Naive thymus-derived CD8-positive, alpha-beta T cell (primary cell): ENCODE data around the gene LTBR. TPM values are rescaled to one million over a fixed set of nuclear protein-coding genes. Genes with fewer than 3 reads are reported as not detected.

Experiments
- ATAC-seq, 2 donors: fragments of 150-1000 bp; cut with Tn5 transposase in 1 of 2; sonication (Bioruptor Pico), chemical (Tn5 transposase) in 1 of 2; 1 replicate in 1 of 2; 2 replicates in 1 of 2; pipeline ENCODE4 v1.10.0; 2021; ENCODE audit warnings: mild to moderate bottlenecking in 2 of 2, moderate library complexity in 2 of 2
- POLR2A ChIA-PET: fragments of 350-600 bp; sonication (Branson Sonifier 250); formaldehyde crosslinking; loops from one replicate; lab custom pipeline; 2021; ENCODE audit warnings: antibody characterized with exemption; lab: Charles Lee
- DNase-seq, 10 donors: peaks; one replicate each; pipeline versions ENCODE4 v3.0.0 to v3.0.0-alpha.2; 2020 to 2022
- H3K27ac Mint-ChIP-seq, 10 donors: one replicate each; pipeline ENCODE4 v1.8.0; 2020 to 2022; ENCODE audit warnings: mild to moderate bottlenecking in 10 of 10, mixed read lengths in 10 of 10, moderate library complexity in 4 of 10, inconsistent platforms in 1 of 10
- H3K27me3 Mint-ChIP-seq, 5 donors: one replicate each; pipeline ENCODE4 v1.8.0; 2021 to 2022; ENCODE audit warnings: mixed read lengths in 5 of 5
- H3K36me3 Mint-ChIP-seq, 3 donors: one replicate each; pipeline ENCODE4 v1.8.0; 2020 to 2022; ENCODE audit warnings: mixed read lengths in 3 of 3, mild to moderate bottlenecking in 2 of 3, inconsistent platforms in 1 of 3
- H3K4me1 Mint-ChIP-seq, 4 donors: one replicate each; pipeline ENCODE4 v1.8.0; 2021 to 2022; ENCODE audit warnings: mixed read lengths in 4 of 4
- H3K4me3 Mint-ChIP-seq, 10 donors: one replicate each; pipeline ENCODE4 v1.8.0; 2020 to 2022; ENCODE audit warnings: mild to moderate bottlenecking in 10 of 10, mixed read lengths in 10 of 10, moderate library complexity in 6 of 10, inconsistent platforms in 1 of 10
- H3K9me3 Mint-ChIP-seq, 9 donors: one replicate each; pipeline ENCODE4 v1.8.0; 2020 to 2022; ENCODE audit warnings: mixed read lengths in 9 of 9, mild to moderate bottlenecking in 3 of 9, inconsistent platforms in 1 of 9, moderate library complexity in 1 of 9
- polyA plus RNA-seq, 3 donors: library from polyadenylated mRNA; unstranded; fragments of 300-500 nt; fragmentation: Illumina TruSeq; gene quantifications; one replicate each; pipeline ENCODE4 v1.2.3, GENCODE V29; 2021
- total RNA-seq, 8 experiments: library from RNA in 2 of 8; stranded (reverse) in 2 of 8; gene quantifications; one replicate each; pipeline ENCODE4 v1.2.3 and lab custom pipeline; 2021 to 2026

LTBR gene
- total and polyA plus RNA-seq, 5 experiments from 2014 or later: 0.23 to 0.93 (median 0.91) TPM; not detected in 2

- Mint-ChIP-seq H3K27me3 (peaks cover 0 to 2% (median 0%) of the 10 kb centered on the region in 5 donors), H3K4me1 (peaks cover 17 to 38% (median 32%) of the 10 kb centered on the region in 4 donors), H3K36me3 (no peaks in the 10 kb centered on the region), H3K27ac (peak overlapping the region; percentile 73 to 96 (median 88)), H3K9me3 (no peaks in the 10 kb centered on the region), H3K4me3 (peak overlapping the region; percentile 36 to 91 (median 73))
- peak in 1 of 10 donors; percentile 25 for DNase-seq
- POLR2A ChIA-PET: interaction anchor here (3.3 to 15.2 kb wide), 2 partner anchors 26 to 39 kb away, joined by 16 to 358 read pairs; partner anchors contain the start of gene TNFRSF1A
- peak in 1 of 2 donors; percentile 48 for ATAC-seq
These were observed 22.1 kb upstream of the LTBR start for GRCh38 chr12:6361834-6362233.

- POLR2A ChIA-PET: interaction anchor here (1.0 to 15.2 kb wide), 12 partner anchors 9 to 489 kb away, joined by 3 to 358 read pairs (median 4); partner anchors contain the start of genes GAPDH, MRPL51, TNFRSF1A and USP5
- peak overlapping the region; percentile 73 to 96 (median 88) for H3K27ac Mint-ChIP-seq
These were observed 21.6 kb upstream of the LTBR start for GRCh38 chr12:6362403-6362802.

DNA sequence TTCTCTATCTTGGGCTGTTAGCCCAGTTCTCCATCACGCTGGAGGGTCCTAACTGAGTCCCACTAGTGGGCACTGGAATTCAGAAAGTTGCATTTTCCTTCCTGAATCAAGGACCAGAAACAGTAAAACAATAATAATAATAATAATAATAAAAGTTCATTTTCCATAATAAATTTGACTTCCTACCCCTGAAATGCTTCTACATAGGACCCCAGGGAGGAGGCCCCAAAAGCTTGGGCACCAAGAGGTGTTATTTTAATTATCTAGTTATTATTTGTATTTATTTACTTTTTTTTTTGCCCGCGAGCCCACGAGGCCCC lies 21.0 kb upstream of the LTBR start:
- H3K36me3 Mint-ChIP-seq: no peaks in the 10 kb centered on the region
- peaks cover 0 to 2% (median 0%) of the 10 kb centered on the region in 5 donors for H3K27me3 Mint-ChIP-seq
- no peaks in the 10 kb centered on the region for H3K9me3 Mint-ChIP-seq
- no peak for ATAC-seq
- no peak for DNase-seq
- peak overlapping the region in 7 of 10 donors; percentile 24 to 89 (median 83) for H3K4me3 Mint-ChIP-seq
- POLR2A ChIA-PET: interaction anchor here (0.9 to 15.2 kb wide), 16 partner anchors 8 to 489 kb away, joined by 3 to 358 read pairs (median 4); partner anchors contain the start of genes GAPDH, MRPL51, TNFRSF1A and USP5
- peaks cover 20 to 49% (median 44%) of the 10 kb centered on the region in 4 donors for H3K4me1 Mint-ChIP-seq
- H3K27ac Mint-ChIP-seq: peak overlapping the region in 4 of 10 donors; percentile 80 to 93 (median 87)

More at GRCh38 chr12:6362403-6362802, 21.6 kb upstream of the LTBR start:
- H3K4me1 Mint-ChIP-seq: peaks cover 20 to 44% (median 38%) of the 10 kb centered on the region in 4 donors
- peaks cover 0 to 2% (median 0%) of the 10 kb centered on the region in 5 donors for H3K27me3 Mint-ChIP-seq
- ATAC-seq: no peak
- no peak for DNase-seq
- no peaks in the 10 kb centered on the region for H3K9me3 Mint-ChIP-seq
- peak overlapping the region in 9 of 10 donors; percentile 36 to 91 (median 73) for H3K4me3 Mint-ChIP-seq
- no peaks in the 10 kb centered on the region for H3K36me3 Mint-ChIP-seq

DNA sequence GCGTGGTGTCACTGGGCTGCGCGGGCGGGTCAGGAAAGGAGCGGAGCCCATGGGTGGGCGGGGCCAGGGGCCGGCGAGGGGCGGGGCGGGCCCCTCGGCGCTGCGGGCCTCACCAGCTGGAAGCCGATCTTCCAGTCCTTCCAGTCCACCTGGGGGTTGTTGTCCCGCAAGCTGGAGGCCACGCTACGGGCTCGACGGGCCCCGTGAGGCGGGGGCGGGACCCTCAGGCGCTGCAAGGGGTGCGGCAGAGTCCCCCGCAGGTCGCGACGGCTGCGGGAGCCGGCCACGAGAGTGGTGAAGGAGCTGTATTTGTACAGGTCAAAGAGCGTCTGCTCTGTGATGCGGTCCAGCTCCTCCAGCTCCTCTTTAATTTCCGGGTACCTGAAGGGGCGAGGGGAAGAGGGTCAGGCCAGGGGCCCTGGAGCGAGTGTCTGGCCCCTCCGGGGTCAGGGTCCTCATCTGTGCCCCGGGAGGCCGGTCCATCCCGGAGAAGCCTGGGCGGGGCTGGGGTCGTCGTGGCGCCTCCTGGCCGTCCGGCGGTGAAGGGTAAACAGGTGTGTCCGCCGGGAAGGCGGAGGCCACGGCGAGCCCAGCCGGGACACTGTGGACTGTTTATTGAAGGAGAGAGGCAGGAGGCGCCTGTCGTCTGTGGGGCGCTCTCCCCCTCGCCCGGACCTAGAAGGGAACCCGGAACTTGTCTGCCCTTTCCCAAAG lies 20.5 kb upstream of the LTBR start:
- peak; percentile 79 to 81 for ATAC-seq
- peak overlapping the region; percentile 66 to 92 (median 84) for H3K4me3 Mint-ChIP-seq
- H3K9me3 Mint-ChIP-seq: no peaks in the 10 kb centered on the region
- no peaks in the 10 kb centered on the region for H3K36me3 Mint-ChIP-seq
- peaks cover 0 to 2% (median 0%) of the 10 kb centered on the region in 5 donors for H3K27me3 Mint-ChIP-seq
- peaks cover 20 to 51% (median 46%) of the 10 kb centered on the region in 4 donors for H3K4me1 Mint-ChIP-seq
- POLR2A ChIA-PET: interaction anchor here (0.6 to 15.2 kb wide), 17 partner anchors 8 to 488 kb away, joined by 3 to 358 read pairs (median 4); partner anchors contain the start of genes GAPDH, MRPL51, TNFRSF1A and USP5
- H3K27ac Mint-ChIP-seq: peak overlapping the region in 9 of 10 donors; percentile 80 to 92 (median 84)
- DNase-seq: peak in 9 of 10 donors; percentile 37 to 77 (median 62)

DNA sequence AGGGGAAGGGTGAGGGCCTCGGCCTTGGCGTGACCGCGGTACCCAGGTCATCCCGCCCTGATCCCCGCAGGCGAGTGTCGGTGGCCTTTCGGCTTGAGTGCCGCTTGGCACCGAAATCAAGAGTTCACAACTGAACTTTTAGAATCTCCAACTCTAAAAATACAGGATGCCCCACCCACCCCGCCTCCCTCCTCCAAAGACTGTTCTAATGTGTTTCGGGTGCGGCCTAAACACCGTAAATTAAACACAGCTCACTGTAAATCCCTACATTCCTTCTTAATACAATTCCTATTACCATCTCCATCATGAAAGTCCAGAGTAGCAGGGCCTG lies 20.0 kb upstream of the LTBR start:
- ATAC-seq (peak; percentile 21 to 31), DNase-seq (peak in 1 of 10 donors; percentile 39)
- peaks cover 25 to 57% (median 48%) of the 10 kb centered on the region in 4 donors for H3K4me1 Mint-ChIP-seq
- H3K4me3 Mint-ChIP-seq: peak overlapping the region; percentile 66 to 92 (median 84)
- POLR2A ChIA-PET: interaction anchor here (0.6 to 15.2 kb wide), 10 partner anchors 10 to 261 kb away, joined by 3 to 358 read pairs (median 6); partner anchors contain the start of genes MRPL51 and TNFRSF1A
- H3K36me3 Mint-ChIP-seq: no peaks in the 10 kb centered on the region
- H3K27me3 Mint-ChIP-seq: no peaks in the 10 kb centered on the region
- H3K27ac Mint-ChIP-seq: peak overlapping the region in 9 of 10 donors; percentile 80 to 92 (median 84)
- H3K9me3 Mint-ChIP-seq: no peaks in the 10 kb centered on the region

DNA sequence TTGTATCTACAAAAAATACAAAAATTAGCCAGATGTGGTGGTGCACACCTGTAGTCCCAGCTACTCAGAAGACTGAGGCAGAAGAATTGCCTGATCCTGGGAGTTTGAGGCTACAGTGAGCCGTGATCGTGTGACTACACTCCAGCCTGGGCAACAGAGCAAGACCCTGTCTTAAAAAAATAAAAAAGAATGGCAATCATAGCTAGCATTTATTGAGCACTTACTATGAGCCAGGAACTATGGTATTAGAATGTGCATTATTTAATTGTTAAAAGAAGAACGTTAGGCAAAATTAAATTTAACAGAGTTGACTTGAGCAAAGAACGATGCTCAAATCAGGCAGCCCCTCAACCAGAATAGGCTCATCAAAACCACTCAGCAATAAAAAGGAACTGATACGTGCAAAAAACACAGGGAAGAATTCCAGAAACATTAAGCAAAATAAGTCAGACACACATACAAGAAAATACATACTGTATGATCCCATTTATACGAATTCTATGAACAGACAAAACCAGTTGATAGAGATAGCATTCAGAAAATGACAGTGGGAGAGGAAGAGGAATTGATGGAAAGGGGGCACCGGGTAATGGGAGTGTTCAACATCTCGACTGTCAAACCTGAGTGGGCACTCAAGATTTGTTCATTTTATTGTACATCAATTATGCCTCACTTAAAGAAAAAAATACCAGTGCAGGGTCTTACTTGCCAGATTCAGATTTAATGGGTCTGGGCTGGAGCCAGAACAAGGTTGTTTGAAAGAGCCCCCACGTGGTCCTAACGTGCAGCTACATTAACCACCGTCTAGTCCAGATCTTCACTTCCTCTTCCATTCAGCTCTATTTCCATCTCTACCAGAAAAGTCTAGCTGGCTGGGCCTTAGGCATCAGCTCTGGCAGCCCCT lies 16.6 kb upstream of the LTBR start:
- H3K27me3 Mint-ChIP-seq: no peaks in the 10 kb centered on the region
- no peaks in the 10 kb centered on the region for H3K9me3 Mint-ChIP-seq
- H3K27ac Mint-ChIP-seq: peak overlapping the region; percentile 34 to 88 (median 78)
- H3K36me3 Mint-ChIP-seq: no peaks in the 10 kb centered on the region
- peak overlapping the region in 4 of 10 donors; percentile 15 to 36 (median 35) for H3K4me3 Mint-ChIP-seq
- DNase-seq (peak in 9 of 10 donors; percentile 20 to 78 (median 39)), ATAC-seq (peak; percentile 70 to 74)
- H3K4me1 Mint-ChIP-seq: peaks cover 16 to 44% (median 40%) of the 10 kb centered on the region in 4 donors
- POLR2A ChIA-PET: interaction anchor here (0.7 to 15.2 kb wide), 8 partner anchors 20 to 90 kb away, joined by 3 to 358 read pairs (median 4); partner anchors contain the start of genes CD27 and TNFRSF1A

DNA sequence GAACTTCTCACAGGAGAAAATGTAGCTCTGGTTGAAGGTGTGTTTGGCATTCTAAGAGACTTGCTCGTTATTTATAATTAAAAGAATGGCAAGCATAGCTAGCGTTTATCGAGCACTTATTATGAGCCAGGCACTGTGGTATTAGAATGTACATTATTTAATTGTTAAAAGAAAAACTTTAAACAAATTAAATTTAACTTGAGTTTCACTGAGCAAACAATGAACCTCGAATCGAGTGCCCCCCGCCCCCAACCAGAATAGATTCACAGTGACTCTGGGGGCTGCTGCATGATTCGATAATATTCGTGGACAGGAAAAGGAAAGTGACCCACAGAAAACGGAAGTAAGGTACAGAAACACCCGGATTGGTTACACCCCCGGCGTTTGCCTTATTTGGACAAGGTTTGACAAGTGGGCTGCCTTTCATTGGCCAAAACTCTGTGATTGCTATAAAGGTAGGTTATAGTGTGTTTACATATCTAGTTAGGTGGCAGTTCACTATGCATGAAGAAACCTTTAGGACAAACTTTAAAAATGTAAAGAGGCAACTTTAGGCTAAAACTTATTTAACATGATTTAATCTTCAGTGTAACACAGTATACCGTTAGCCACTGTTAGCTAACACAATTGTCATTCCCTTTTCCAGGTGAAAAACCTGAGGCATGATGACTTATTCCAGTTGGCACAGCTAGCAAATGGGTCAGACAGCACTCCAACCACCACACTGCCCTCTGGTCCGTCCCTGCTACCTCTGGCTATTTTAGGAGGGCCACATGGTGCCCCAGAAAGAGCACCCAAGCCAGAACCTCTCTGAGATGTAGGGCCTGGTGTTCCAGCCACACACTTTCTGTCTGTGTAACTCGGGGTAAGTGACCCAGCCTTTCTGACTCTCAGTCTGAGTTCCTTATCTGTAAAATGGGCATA lies 15.7 kb upstream of the LTBR start:
- no peaks in the 10 kb centered on the region for H3K9me3 Mint-ChIP-seq
- H3K4me3 Mint-ChIP-seq: peak overlapping the region in 3 of 10 donors; percentile 34 to 36 (median 36)
- no peak for ATAC-seq
- no peaks in the 10 kb centered on the region for H3K36me3 Mint-ChIP-seq
- peaks cover 19 to 51% (median 44%) of the 10 kb centered on the region in 4 donors for H3K4me1 Mint-ChIP-seq
- no peaks in the 10 kb centered on the region for H3K27me3 Mint-ChIP-seq
- DNase-seq: no peak
- POLR2A ChIA-PET: interaction anchor here (0.7 to 15.2 kb wide), 7 partner anchors 21 to 90 kb away, joined by 3 to 358 read pairs (median 5); partner anchors contain the start of gene TNFRSF1A
- peak overlapping the region; percentile 34 to 88 (median 78) for H3K27ac Mint-ChIP-seq

GRCh38 chr12:6368906-6369525 lies 14.9 kb upstream of the LTBR start:
- Mint-ChIP-seq H3K36me3 (no peaks in the 10 kb centered on the region), H3K4me1 (peaks cover 19 to 53% (median 47%) of the 10 kb centered on the region in 4 donors), H3K27ac (peak overlapping the region in 7 of 10 donors; percentile 35 to 88 (median 55)), H3K9me3 (no peaks in the 10 kb centered on the region), H3K27me3 (peaks cover 0 to 2% (median 0%) of the 10 kb centered on the region in 5 donors), H3K4me3 (no peak overlapping the region)
- POLR2A ChIA-PET: interaction anchor here (1.0 to 15.2 kb wide), 4 partner anchors 22 to 97 kb away, joined by 3 to 358 read pairs (median 8); partner anchors contain the start of gene TNFRSF1A
- no peak for DNase-seq
- ATAC-seq: no peak

DNA sequence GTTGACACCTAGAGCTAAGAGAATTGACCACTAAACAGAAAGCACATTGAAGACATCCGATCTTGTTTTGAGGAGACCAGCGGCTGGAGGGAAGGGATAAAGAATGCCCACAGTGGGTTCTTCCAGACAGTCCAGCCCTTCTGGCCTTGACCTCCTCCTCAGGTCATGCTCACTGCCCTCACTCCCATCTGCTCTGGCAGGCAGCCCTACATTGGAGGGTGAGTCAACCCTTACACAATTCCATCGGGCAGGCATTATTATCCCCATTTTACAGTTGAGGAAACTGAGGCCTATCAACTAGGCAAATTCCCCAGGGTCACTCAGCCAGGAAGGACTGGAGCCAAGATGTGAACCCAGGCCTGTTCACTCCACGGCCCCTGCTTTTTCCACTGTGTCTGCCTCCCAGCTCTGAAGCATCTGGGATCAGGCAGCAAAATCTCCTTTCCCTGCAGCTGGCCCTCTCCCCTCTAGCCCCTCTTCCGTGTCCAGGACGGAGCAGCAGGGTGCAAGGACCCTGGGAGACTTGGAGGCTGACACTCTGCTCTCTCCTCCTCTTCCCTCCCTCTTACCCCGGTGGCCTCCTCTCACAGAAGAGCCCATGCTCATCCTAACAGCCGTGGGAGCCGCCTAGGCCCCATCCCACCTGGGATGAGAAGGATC lies 13.9 kb upstream of the LTBR start:
- DNase-seq: no peak
- POLR2A ChIA-PET: interaction anchor here (0.6 to 1.4 kb wide), 6 partner anchors 7 to 96 kb away, joined by 3 to 4 read pairs (median 3); no protein-coding TSS in a partner anchor

DNA sequence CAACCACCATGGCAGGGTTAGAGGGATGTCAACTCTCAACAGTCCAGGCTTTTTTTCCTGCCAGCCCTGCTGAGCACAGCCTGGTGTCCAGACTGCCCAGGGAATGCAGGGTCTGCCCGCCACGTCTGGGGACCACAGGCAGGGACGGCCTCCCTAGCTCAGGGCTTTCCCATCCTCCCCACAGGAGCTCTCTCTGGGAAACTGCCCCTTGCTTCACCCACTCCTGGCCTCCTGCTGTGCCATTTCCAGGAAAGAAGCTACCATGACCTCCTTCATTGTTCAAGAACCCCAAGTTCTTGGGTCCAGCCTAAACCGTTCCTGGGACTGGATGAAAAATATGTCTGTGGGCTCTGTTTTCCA lies 13.4 kb upstream of the LTBR start:
- H3K27ac Mint-ChIP-seq: peak overlapping the region in 5 of 10 donors; percentile 6 to 76 (median 43)
- peaks cover 18 to 51% (median 45%) of the 10 kb centered on the region in 4 donors for H3K4me1 Mint-ChIP-seq
- POLR2A ChIA-PET: interaction anchor here (0.6 to 1.4 kb wide), 4 partner anchors 8 to 38 kb away, joined by 3 to 4 read pairs (median 4); no protein-coding TSS in a partner anchor
- DNase-seq (no peak), ATAC-seq (no peak)
- H3K9me3 Mint-ChIP-seq: no peaks in the 10 kb centered on the region
- H3K36me3 Mint-ChIP-seq: no peaks in the 10 kb centered on the region
- H3K27me3 Mint-ChIP-seq: peaks cover 0 to 3% (median 0%) of the 10 kb centered on the region in 5 donors
- peak overlapping the region in 1 of 10 donors; percentile 23 for H3K4me3 Mint-ChIP-seq

More for the DNA sequence above, 13.9 kb upstream of the LTBR start:
- Mint-ChIP-seq H3K27ac (peak overlapping the region in 4 of 10 donors; percentile 37 to 85 (median 48)), H3K4me1 (peaks cover 17 to 51% (median 44%) of the 10 kb centered on the region in 4 donors), H3K36me3 (no peaks in the 10 kb centered on the region), H3K27me3 (peaks cover 0 to 3% (median 0%) of the 10 kb centered on the region in 5 donors), H3K9me3 (no peaks in the 10 kb centered on the region), H3K4me3 (peak overlapping the region in 1 of 10 donors; percentile 23)
- no peak for ATAC-seq
